PFSK-1 (cell line): ENCODE measurements around the gene MGLL.

Experiments used
- FOXP2 ChIP-seq: optimal IDR thresholded peaks from 2 replicates; pipeline ENCODE3; 2011; ENCODE audit warnings: borderline replicate concordance, control low read depth, inconsistent platforms; ENCODE audit not compliant: insufficient read depth; ENCODE audit errors: extremely low read length, extremely low read depth
- POLR2AphosphoS5 ChIP-seq: IDR thresholded peaks from 2 replicates; pipeline ENCODE4 v1.6.1; 2012; ENCODE audit warnings: low read depth, mild to moderate bottlenecking, control low read depth, low read length, moderate library complexity
- SIN3A ChIP-seq: IDR thresholded peaks from 2 replicates; pipeline ENCODE4 v1.6.1; 2012; ENCODE audit warnings: mild to moderate bottlenecking, low read length, moderate library complexity, borderline replicate concordance; ENCODE audit not compliant: insufficient read depth
- TAF1 ChIP-seq: IDR thresholded peaks from 2 replicates; pipeline ENCODE4 v1.6.1; 2012; ENCODE audit warnings: low read length, control low read depth, borderline replicate concordance; ENCODE audit not compliant: insufficient read depth
- TF ChIP-seq, protein P1 (sequence below), 2 experiments: IDR thresholded peaks; 2 replicates each; pipeline versions ENCODE4 v1.6.1 to v1.8.0; 2011 to 2012; ENCODE audit warnings: low read depth in 2 of 2, low read length in 2 of 2, control low read depth in 1 of 2, inconsistent platforms in 1 of 2, mild to moderate bottlenecking in 1 of 2, moderate library complexity in 1 of 2; ENCODE audit not compliant: insufficient read depth in 1 of 2

DNA sequence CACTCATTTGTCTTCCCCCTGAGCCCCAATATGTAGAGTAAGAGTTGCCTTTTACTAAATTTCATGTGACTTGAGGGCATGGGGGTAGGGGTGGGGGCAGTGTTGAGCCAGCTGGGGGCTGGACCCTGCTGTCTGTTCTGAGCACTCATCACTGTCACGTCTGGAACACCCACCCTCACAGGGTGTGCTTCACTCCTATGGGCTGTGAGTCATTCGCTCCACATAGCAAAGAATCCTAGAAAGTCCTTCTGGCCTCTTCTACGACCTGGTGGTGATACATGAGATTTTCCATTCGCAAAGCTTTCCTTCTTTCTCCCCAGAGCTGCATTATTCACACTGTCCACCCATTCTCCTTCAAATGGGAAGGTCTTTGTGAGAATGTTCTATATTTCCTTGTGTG lies 43.6 kb upstream of the MGLL start:
- TF ChIP-seq TAF1 (no peak), POLR2AphosphoS5 (no peak), SIN3A (no peak), FOXP2 (no peak)
- TF ChIP-seq, protein P1, sequence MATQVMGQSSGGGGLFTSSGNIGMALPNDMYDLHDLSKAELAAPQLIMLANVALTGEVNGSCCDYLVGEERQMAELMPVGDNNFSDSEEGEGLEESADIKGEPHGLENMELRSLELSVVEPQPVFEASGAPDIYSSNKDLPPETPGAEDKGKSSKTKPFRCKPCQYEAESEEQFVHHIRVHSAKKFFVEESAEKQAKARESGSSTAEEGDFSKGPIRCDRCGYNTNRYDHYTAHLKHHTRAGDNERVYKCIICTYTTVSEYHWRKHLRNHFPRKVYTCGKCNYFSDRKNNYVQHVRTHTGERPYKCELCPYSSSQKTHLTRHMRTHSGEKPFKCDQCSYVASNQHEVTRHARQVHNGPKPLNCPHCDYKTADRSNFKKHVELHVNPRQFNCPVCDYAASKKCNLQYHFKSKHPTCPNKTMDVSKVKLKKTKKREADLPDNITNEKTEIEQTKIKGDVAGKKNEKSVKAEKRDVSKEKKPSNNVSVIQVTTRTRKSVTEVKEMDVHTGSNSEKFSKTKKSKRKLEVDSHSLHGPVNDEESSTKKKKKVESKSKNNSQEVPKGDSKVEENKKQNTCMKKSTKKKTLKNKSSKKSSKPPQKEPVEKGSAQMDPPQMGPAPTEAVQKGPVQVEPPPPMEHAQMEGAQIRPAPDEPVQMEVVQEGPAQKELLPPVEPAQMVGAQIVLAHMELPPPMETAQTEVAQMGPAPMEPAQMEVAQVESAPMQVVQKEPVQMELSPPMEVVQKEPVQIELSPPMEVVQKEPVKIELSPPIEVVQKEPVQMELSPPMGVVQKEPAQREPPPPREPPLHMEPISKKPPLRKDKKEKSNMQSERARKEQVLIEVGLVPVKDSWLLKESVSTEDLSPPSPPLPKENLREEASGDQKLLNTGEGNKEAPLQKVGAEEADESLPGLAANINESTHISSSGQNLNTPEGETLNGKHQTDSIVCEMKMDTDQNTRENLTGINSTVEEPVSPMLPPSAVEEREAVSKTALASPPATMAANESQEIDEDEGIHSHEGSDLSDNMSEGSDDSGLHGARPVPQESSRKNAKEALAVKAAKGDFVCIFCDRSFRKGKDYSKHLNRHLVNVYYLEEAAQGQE (IDR thresholded peaks at IDR 0.05; ENCODE audit: insufficient read depth in 1 of 2, low read depth in 2 of 2, low read length in 2 of 2): no peak
